HG03460 (cell line): ENCODE measurements around the gene AOPEP.

Experiments
- ATAC-seq: cut with Tn5 transposase; IDR thresholded peaks from one replicate; pipeline ENCODE4 v1.9.1; 2021; ENCODE audit not compliant: unreplicated experiment

Gene AOPEP

GRCh38 chr9:94786586-94786985, 60.1 kb downstream of the AOPEP start:
- ATAC-seq: no peak

GRCh38 chr9:94787266-94787665, 60.8 kb downstream of the AOPEP start:
- ATAC-seq: no peak

- no peak for ATAC-seq
Measured at GRCh38 chr9:94788570-94789105, 62.1 kb downstream of the AOPEP start.

GRCh38 chr9:94791435-94791834, 64.9 kb downstream of the AOPEP start:
- ATAC-seq: no peak

- no peak for ATAC-seq
Measured at GRCh38 chr9:94792511-94792910, 66.0 kb downstream of the AOPEP start.

- no peak for ATAC-seq
Measured at GRCh38 chr9:94794476-94795167, 68.1 kb downstream of the AOPEP start.

- no peak for ATAC-seq
Measured at GRCh38 chr9:94796687-94797086, 70.2 kb downstream of the AOPEP start.

- no peak for ATAC-seq
Measured at GRCh38 chr9:94798201-94798600, 71.7 kb downstream of the AOPEP start.

GRCh38 chr9:94798708-94799107, 72.2 kb downstream of the AOPEP start:
- ATAC-seq: no peak

- no peak for ATAC-seq
Measured at GRCh38 chr9:94799578-94800264, 73.2 kb downstream of the AOPEP start.

GRCh38 chr9:94800424-94801117, 74.1 kb downstream of the AOPEP start:
- no peak for ATAC-seq

GRCh38 chr9:94801234-94801633, 74.7 kb downstream of the AOPEP start:
- no peak for ATAC-seq

- ATAC-seq: no peak
Measured at GRCh38 chr9:94801681-94802080, 75.2 kb downstream of the AOPEP start.

- ATAC-seq: no peak
Measured at GRCh38 chr9:94802251-94802650, 75.8 kb downstream of the AOPEP start.

- ATAC-seq: peak; percentile 48
Measured at GRCh38 chr9:94802793-94803192, 76.3 kb downstream of the AOPEP start.

- no peak for ATAC-seq
Measured at GRCh38 chr9:94804316-94804715, 77.8 kb downstream of the AOPEP start.

GRCh38 chr9:94805051-94805489, 78.6 kb downstream of the AOPEP start:
- ATAC-seq: no peak

GRCh38 chr9:94805585-94805984, 79.1 kb downstream of the AOPEP start:
- no peak for ATAC-seq

- ATAC-seq: no peak
Measured at GRCh38 chr9:94806307-94806893, 79.9 kb downstream of the AOPEP start.

- ATAC-seq: no peak
Measured at GRCh38 chr9:94807556-94807955, 81.1 kb downstream of the AOPEP start.

- ATAC-seq: no peak
Measured at GRCh38 chr9:94808926-94809700, 82.6 kb downstream of the AOPEP start.
